ENCODE data around the gene KHDC1. TPM values are rescaled to one million over a fixed set of nuclear protein-coding genes. Genes with fewer than 3 reads are reported as not detected.

The KHDC1 gene
- total RNA-seq, 1 experiment from 2014 or later = 7.7 TPM

- H3K23me2 ChIP-seq (ENCODE audit: insufficient read length, low read depth, low read length, poor library complexity, severe bottlenecking) = no peaks in the 10 kb centered on the region
- TF ChIP-seq, protein P1, sequence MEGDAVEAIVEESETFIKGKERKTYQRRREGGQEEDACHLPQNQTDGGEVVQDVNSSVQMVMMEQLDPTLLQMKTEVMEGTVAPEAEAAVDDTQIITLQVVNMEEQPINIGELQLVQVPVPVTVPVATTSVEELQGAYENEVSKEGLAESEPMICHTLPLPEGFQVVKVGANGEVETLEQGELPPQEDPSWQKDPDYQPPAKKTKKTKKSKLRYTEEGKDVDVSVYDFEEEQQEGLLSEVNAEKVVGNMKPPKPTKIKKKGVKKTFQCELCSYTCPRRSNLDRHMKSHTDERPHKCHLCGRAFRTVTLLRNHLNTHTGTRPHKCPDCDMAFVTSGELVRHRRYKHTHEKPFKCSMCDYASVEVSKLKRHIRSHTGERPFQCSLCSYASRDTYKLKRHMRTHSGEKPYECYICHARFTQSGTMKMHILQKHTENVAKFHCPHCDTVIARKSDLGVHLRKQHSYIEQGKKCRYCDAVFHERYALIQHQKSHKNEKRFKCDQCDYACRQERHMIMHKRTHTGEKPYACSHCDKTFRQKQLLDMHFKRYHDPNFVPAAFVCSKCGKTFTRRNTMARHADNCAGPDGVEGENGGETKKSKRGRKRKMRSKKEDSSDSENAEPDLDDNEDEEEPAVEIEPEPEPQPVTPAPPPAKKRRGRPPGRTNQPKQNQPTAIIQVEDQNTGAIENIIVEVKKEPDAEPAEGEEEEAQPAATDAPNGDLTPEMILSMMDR (conservative IDR thresholded peaks at IDR 0.05) = no peak
- H3K27me3 ChIP-seq (ENCODE audit: insufficient read depth, low read length) = no peaks in the 10 kb centered on the region
- Mint-ChIP-seq H3K9me3 (no peaks in the 10 kb centered on the region), H3K4me1 (peaks cover 0 to 7% of the 10 kb centered on the region in 2 experiments; a peak in 2 of 4 replicates), H3K27ac (0 out of 7 replicates have a peak overlapping the region, but pooled peaks of 1 of the 3 experiments have one; percentile 18), H3K36me3 (ENCODE audit: insufficient read depth in 1 of 3, low read depth in 3 of 3) (peaks cover 2 to 21% (median 8%) of the 10 kb centered on the region in 3 experiments; a peak in 4 of 7 replicates), H3K4me3 (no peak overlapping the region), H3K27me3 (ENCODE audit: low read depth) (no peaks in the 10 kb centered on the region)
- H2AK5ac ChIP-seq (ENCODE audit: insufficient read length, low read length) = no peak overlapping the region
- H3K18ac ChIP-seq (ENCODE audit: insufficient read length, low read depth, low read length) = no peak overlapping the region
- H3K4me2 ChIP-seq (ENCODE audit: insufficient read depth, insufficient read length, low read length) = no peak overlapping the region
- H4K5ac ChIP-seq (ENCODE audit: insufficient read length, low read depth, low read length) = no peak overlapping the region
- H3K9me3 ChIP-seq (ENCODE audit: control insufficient read depth, low read depth, low read length) = no peaks in the 10 kb centered on the region
- no peak overlapping the region for H2AFZ ChIP-seq (ENCODE audit: low read length)
- no peak overlapping the region for H2BK20ac ChIP-seq (ENCODE audit: low read depth, low read length, poor library complexity, severe bottlenecking)
- DNase-seq = no peak
- no peak overlapping the region for H2BK12ac ChIP-seq (ENCODE audit: insufficient read length, low read depth, low read length)
- no peak overlapping the region for H4K8ac ChIP-seq (replicated peaks; ENCODE audit: insufficient read length, low read depth, low read length)
- no peak overlapping the region for H3K14ac ChIP-seq (ENCODE audit: insufficient read depth, low read length)
- H3K23ac ChIP-seq (ENCODE audit: insufficient read length, low read depth, low read length) = no peak overlapping the region
- H3K9ac ChIP-seq (ENCODE audit: extremely low read depth, insufficient read length, low read length) = no peak overlapping the region
- no peak overlapping the region for H2BK120ac ChIP-seq (ENCODE audit: low read depth, low read length, poor library complexity, severe bottlenecking)
- 0 out of 2 replicates have a peak, but pooled peaks cover 2% of the 10 kb centered on the region for H3K79me2 ChIP-seq (ENCODE audit: insufficient read depth, low read length)
- H3K4ac ChIP-seq (ENCODE audit: low read depth, low read length) = no peak overlapping the region
- no peak overlapping the region for H3K27ac ChIP-seq (ENCODE audit: insufficient read length, low read depth, low read length)
- H3K79me1 ChIP-seq (ENCODE audit: insufficient read depth, low read depth, low read length, poor library complexity, severe bottlenecking) = no peaks in the 10 kb centered on the region
- no peaks in the 10 kb centered on the region for H4K20me1 ChIP-seq (ENCODE audit: control insufficient read depth, insufficient read depth, insufficient read length)
- no peak overlapping the region for H3K56ac ChIP-seq (ENCODE audit: insufficient read length, low read depth, low read length)
- H2BK15ac ChIP-seq (ENCODE audit: low read depth, low read length) = no peak overlapping the region
- WGBS (ENCODE audit: extremely low coverage, insufficient read length, low lambda C conversion rate) = no CpG with 5 or more reads among the region's 6 CpGs
- no peak overlapping the region for H3T11ph ChIP-seq (ENCODE audit: low read length)
- no peaks in the 10 kb centered on the region for H3K4me1 ChIP-seq (ENCODE audit: insufficient read depth, low read length)
- H2BK5ac ChIP-seq (ENCODE audit: insufficient read length, low read length) = no peak overlapping the region
- no peak overlapping the region for H4K91ac ChIP-seq (ENCODE audit: insufficient read length, low read depth, low read length)
Observed at GRCh38 chr6:73286752-73287151, 23.8 kb upstream of the KHDC1 start.
